Mammary epithelial cell (primary cell): ENCODE results near the gene NAIF1.

ENCODE experiments used
- CTCF ChIP-seq, 2 donors: IDR thresholded peaks in 1 of 2; conservative IDR thresholded peaks in 1 of 2; 2 replicates each; pipeline ENCODE4 v1.5.1; 2011 to 2012; ENCODE audit warnings: inconsistent platforms in 2 of 2, low read length in 2 of 2, mild to moderate bottlenecking in 2 of 2, control low read depth in 1 of 2, low read depth in 1 of 2; ENCODE audit not compliant: insufficient read depth in 1 of 2; ENCODE audit errors: extremely low read depth in 1 of 2
- EZH2 ChIP-seq: IDR thresholded peaks from 2 replicates; pipeline ENCODE4 v1.6.1; 2012; ENCODE audit warnings: low read length, inconsistent platforms, borderline replicate concordance

- TF ChIP-seq CTCF (conservative IDR thresholded peaks at IDR 0.05 in 1 of 2, IDR thresholded peaks at IDR 0.05 in 1 of 2; ENCODE audit: extremely low read depth in 1 of 2, insufficient read depth in 1 of 2, low read depth in 1 of 2, low read length in 2 of 2) = no peak
- TF ChIP-seq EZH2 = no peak
Measured at GRCh38 chr9:128062279-128062678, 4.8 kb downstream of the NAIF1 start.
